Measurements from ENCODE around the gene UHRF2. TPM values are rescaled to one million over a fixed set of nuclear protein-coding genes. Genes with fewer than 3 reads are reported as not detected.

Gene UHRF2
- polyA plus RNA-seq, 1 of the 3 experiments (the other 2 are of a cell fraction): 24.1 TPM

GRCh38 chr9:6439051-6439703 is 26.2 kb downstream of the UHRF2 start:
- Histone ChIP-seq H3K36me3 (replicated peaks in 1 of 2; ENCODE audit: control insufficient read depth in 1 of 2, insufficient read depth in 2 of 2, low read length in 1 of 2) (peaks cover 2 to 26% of the 10 kb centered on the region in 2 experiments), H4K20me1 (ENCODE audit: insufficient read depth) (peaks cover 95% of the 10 kb centered on the region), H3K4me3 (ENCODE audit: low read depth in 2 of 2, low read length in 1 of 2) (no peak overlapping the region), H3K4me2 (no peak overlapping the region), H3K9me3 (no peaks in the 10 kb centered on the region), H2AFZ (ENCODE audit: low read depth) (no peak overlapping the region), H3K27me3 (ENCODE audit: insufficient read depth) (no peaks in the 10 kb centered on the region), H3K9me2 (no peaks in the 10 kb centered on the region), H3K27ac (ENCODE audit: low read depth in 2 of 2, low read length in 1 of 2) (no peak overlapping the region), H3K4me1 (ENCODE audit: control insufficient read depth in 1 of 2, insufficient read depth in 2 of 2, low read depth in 1 of 2, low read length in 1 of 2) (peaks cover 0 to 18% of the 10 kb centered on the region in 2 experiments; a peak in 1 of 4 replicates), H3K79me2 (ENCODE audit: insufficient read depth) (peaks cover 100% of the 10 kb centered on the region), H3F3A (replicated peaks; ENCODE audit: insufficient read depth) (peaks cover 12% of the 10 kb centered on the region), H3K9ac (no peak overlapping the region)
- TF ChIP-seq TEAD4 (IDR thresholded peaks at IDR 0.05; ENCODE audit: borderline replicate concordance, insufficient read depth) (no peak), RCOR1 (IDR thresholded peaks at IDR 0.05; ENCODE audit: low read length) (no peak), TAF1 (IDR thresholded peaks at IDR 0.05; ENCODE audit: borderline replicate concordance, low read depth, low read length) (no peak), GABPA (IDR thresholded peaks at IDR 0.05; ENCODE audit: low read depth) (no peak), RAD21 (IDR thresholded peaks at IDR 0.05; ENCODE audit: low read length) (no peak), TCF12 (IDR thresholded peaks at IDR 0.05) (no peak), FOSL2 (IDR thresholded peaks at IDR 0.05; ENCODE audit: borderline replicate concordance, low read depth) (no peak), IRF3 (IDR thresholded peaks at IDR 0.05; ENCODE audit: low read depth, low read length) (no peak), JUND (IDR thresholded peaks at IDR 0.05) (no peak), CHD2 (IDR thresholded peaks at IDR 0.05; ENCODE audit: low read length, partially characterized antibody) (no peak)
- TF ChIP-seq, protein P1, sequence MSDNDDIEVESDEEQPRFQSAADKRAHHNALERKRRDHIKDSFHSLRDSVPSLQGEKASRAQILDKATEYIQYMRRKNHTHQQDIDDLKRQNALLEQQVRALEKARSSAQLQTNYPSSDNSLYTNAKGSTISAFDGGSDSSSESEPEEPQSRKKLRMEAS (IDR thresholded peaks at IDR 0.05; ENCODE audit: low read depth): no peak
- ChIA-PET CTCF (no interaction called here), POLR2A (no interaction called here)
- 97% methylated on average over 9 of the region's 9 CpGs for WGBS (ENCODE audit: low lambda C conversion rate)
- DNase-seq: no peak

DNA sequence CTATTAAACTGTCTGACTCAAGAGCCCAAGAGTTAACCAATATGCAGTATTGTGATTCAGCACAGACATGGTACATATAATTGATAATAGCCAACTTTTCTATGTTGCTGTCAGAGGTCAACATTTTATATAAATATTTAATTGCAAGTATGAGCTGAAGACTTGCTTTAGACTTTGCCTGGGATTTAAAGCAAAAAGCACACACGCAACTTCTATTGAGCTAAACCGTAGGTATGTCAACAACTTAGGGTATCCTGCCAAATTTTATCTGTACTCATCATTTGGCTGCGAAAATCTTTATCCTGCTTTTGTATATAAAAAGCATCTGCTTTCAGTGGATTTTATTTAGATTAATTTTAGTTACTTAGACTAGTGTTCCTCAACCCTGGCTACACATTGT is 27.4 kb downstream of the UHRF2 start:
- Histone ChIP-seq H2AFZ (ENCODE audit: low read depth) (no peak overlapping the region), H3K4me3 (ENCODE audit: low read depth in 2 of 2, low read length in 1 of 2) (no peak overlapping the region), H3K9me2 (no peaks in the 10 kb centered on the region), H3K79me2 (ENCODE audit: insufficient read depth) (peaks cover 100% of the 10 kb centered on the region), H3K9ac (no peak overlapping the region), H3K27ac (ENCODE audit: low read depth in 2 of 2, low read length in 1 of 2) (no peak overlapping the region), H3K27me3 (ENCODE audit: insufficient read depth) (no peaks in the 10 kb centered on the region), H3K4me1 (ENCODE audit: control insufficient read depth in 1 of 2, insufficient read depth in 2 of 2, low read depth in 1 of 2, low read length in 1 of 2) (peaks cover 0 to 18% of the 10 kb centered on the region in 2 experiments; a peak in 1 of 4 replicates), H3K9me3 (no peaks in the 10 kb centered on the region), H4K20me1 (ENCODE audit: insufficient read depth) (peaks cover 94% of the 10 kb centered on the region), H3K36me3 (replicated peaks in 1 of 2; ENCODE audit: control insufficient read depth in 1 of 2, insufficient read depth in 2 of 2, low read length in 1 of 2) (peaks cover 2 to 28% of the 10 kb centered on the region in 2 experiments), H3K4me2 (no peak overlapping the region), H3F3A (replicated peaks; ENCODE audit: insufficient read depth) (peaks cover 8% of the 10 kb centered on the region)
- WGBS (ENCODE audit: low lambda C conversion rate): 93% methylated on average over 3 of the region's 3 CpGs
- POLR2A ChIA-PET: no interaction called here
- TF ChIP-seq GATA2 (CRISPR knock-in tag; IDR thresholded peaks at IDR 0.05) (no peak), FOXJ3 (CRISPR knock-in tag; IDR thresholded peaks at IDR 0.05) (no peak), FOSL2 (IDR thresholded peaks at IDR 0.05; ENCODE audit: borderline replicate concordance, low read depth) (no peak), IRF3 (IDR thresholded peaks at IDR 0.05; ENCODE audit: low read depth, low read length) (no peak), EP300 (IDR thresholded peaks at IDR 0.05; ENCODE audit: borderline replicate concordance in 1 of 2, low read depth in 1 of 2, low read length in 1 of 2) (no peak), RCOR1 (IDR thresholded peaks at IDR 0.05; ENCODE audit: low read length) (no peak), TEAD4 (IDR thresholded peaks at IDR 0.05; ENCODE audit: borderline replicate concordance, insufficient read depth) (no peak), EZH2phosphoT487 (IDR thresholded peaks at IDR 0.05; ENCODE audit: borderline replicate concordance, low read depth) (no peak), RXRA (IDR thresholded peaks at IDR 0.05; ENCODE audit: borderline replicate concordance, low read depth) (no peak)
- TF ChIP-seq, protein P2, sequence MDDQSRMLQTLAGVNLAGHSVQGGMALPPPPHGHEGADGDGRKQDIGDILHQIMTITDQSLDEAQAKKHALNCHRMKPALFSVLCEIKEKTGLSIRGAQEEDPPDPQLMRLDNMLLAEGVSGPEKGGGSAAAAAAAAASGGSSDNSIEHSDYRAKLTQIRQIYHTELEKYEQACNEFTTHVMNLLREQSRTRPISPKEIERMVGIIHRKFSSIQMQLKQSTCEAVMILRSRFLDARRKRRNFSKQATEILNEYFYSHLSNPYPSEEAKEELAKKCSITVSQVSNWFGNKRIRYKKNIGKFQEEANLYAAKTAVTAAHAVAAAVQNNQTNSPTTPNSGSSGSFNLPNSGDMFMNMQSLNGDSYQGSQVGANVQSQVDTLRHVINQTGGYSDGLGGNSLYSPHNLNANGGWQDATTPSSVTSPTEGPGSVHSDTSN (IDR thresholded peaks at IDR 0.05): no peak
- CTCF ChIA-PET: no interaction called here
- DNase-seq: no peak

Data from SK-N-SH (cell line).